NCI-H1048 (cell line): ENCODE measurements around the gene KRTAP1-5.
"Not testable (repeated sequence)": the region's sequence is repeated elsewhere in the genome, so short reads cannot be mapped to it uniquely, and the experiment has no call there.

ENCODE experiments used
- DNase-seq: peaks from one replicate; lab custom pipeline; 2025; lab: John Stamatoyannopoulos, UW

The KRTAP1-5 gene

GRCh38 chr17:41026715-41027471, at the start of gene KRTAP1-5:
TSS of gene KRTAP1-5 (minus strand) at chr17:41027208. CDS start at chr17:41027155, 53 bp downstream.
- no peak for DNase-seq

GRCh38 chr17:41076788-41077187, 49.8 kb upstream of the KRTAP1-5 start:
- no peak for DNase-seq

GRCh38 chr17:41073676-41074075, 46.7 kb upstream of the KRTAP1-5 start:
- DNase-seq, result no peak

GRCh38 chr17:41071606-41072360, 44.8 kb upstream of the KRTAP1-5 start:
- DNase-seq, result no peak

- DNase-seq, result no peak
Observed at GRCh38 chr17:41069031-41069430, 42.0 kb upstream of the KRTAP1-5 start.

GRCh38 chr17:41067281-41067680, 40.3 kb upstream of the KRTAP1-5 start:
- DNase-seq, result no peak

GRCh38 chr17:41065829-41066624, 39.0 kb upstream of the KRTAP1-5 start, which contains the start of gene KRTAP2-4:
TSS of gene KRTAP2-4 (minus strand) at chr17:41065879. CDS start at chr17:41065845, 34 bp downstream.
- no peak for DNase-seq

GRCh38 chr17:41065016-41065689, 38.1 kb upstream of the KRTAP1-5 start:
- DNase-seq, result not testable (repeated sequence)

GRCh38 chr17:41064301-41064700, 37.3 kb upstream of the KRTAP1-5 start:
- DNase-seq, result no peak

- DNase-seq, result no peak
Observed at GRCh38 chr17:41063449-41063848, 36.4 kb upstream of the KRTAP1-5 start.

GRCh38 chr17:41061964-41062363, 35.0 kb upstream of the KRTAP1-5 start:
- DNase-seq, result no peak

GRCh38 chr17:41060052-41060604, 33.1 kb upstream of the KRTAP1-5 start, which contains the start of gene KRTAP2-3:
TSS of gene KRTAP2-3 (minus strand) at chr17:41060114. CDS start at chr17:41060050, 64 bp downstream.
- no peak for DNase-seq

GRCh38 chr17:41059276-41060051, 32.5 kb upstream of the KRTAP1-5 start:
- DNase-seq, result not testable (repeated sequence)

GRCh38 chr17:41058741-41059140, 31.7 kb upstream of the KRTAP1-5 start:
- no peak for DNase-seq

GRCh38 chr17:41057547-41057946, 30.5 kb upstream of the KRTAP1-5 start:
- no peak for DNase-seq

- not testable (repeated sequence) for DNase-seq
Observed at GRCh38 chr17:41055130-41055529, 28.1 kb upstream of the KRTAP1-5 start, which contains the start of gene KRTAP2-2. TSS of gene KRTAP2-2 (minus strand) at chr17:41055230. CDS start at chr17:41055211, 19 bp downstream.

- not testable (repeated sequence) for DNase-seq
Observed at GRCh38 chr17:41054556-41054955, 27.5 kb upstream of the KRTAP1-5 start.

GRCh38 chr17:41054025-41054424, 27.0 kb upstream of the KRTAP1-5 start:
- no peak for DNase-seq

- DNase-seq, result no peak
Observed at GRCh38 chr17:41052566-41052965, 25.6 kb upstream of the KRTAP1-5 start.

GRCh38 chr17:41049110-41049509, 22.1 kb upstream of the KRTAP1-5 start:
- DNase-seq, result no peak
